AG20443 (cell line): ENCODE data around the gene CLDN14.
"Not testable (repeated sequence)": the region's sequence is repeated elsewhere in the genome, so short reads cannot be mapped to it uniquely, and the experiment has no call there.

Source experiments
- DNase-seq: peaks from one replicate; pipeline ENCODE4 v3.0.0; 2012; ENCODE audit warnings: low spot score, mixed read lengths

Gene CLDN14

GRCh38 chr21:36501589-36501892 is 21.6 kb upstream of the CLDN14 start:
- no peak for DNase-seq

- peak; percentile 61 for DNase-seq
Measured at GRCh38 chr21:36499578-36500471, 19.9 kb upstream of the CLDN14 start.

GRCh38 chr21:36494557-36494956 is 14.6 kb upstream of the CLDN14 start:
- no peak for DNase-seq

GRCh38 chr21:36491209-36491910 is 11.4 kb upstream of the CLDN14 start:
- peak; percentile 63 for DNase-seq

GRCh38 chr21:36489776-36490165 is 9.8 kb upstream of the CLDN14 start:
- DNase-seq = no peak

- DNase-seq = no peak
Measured at GRCh38 chr21:36489103-36489775, 9.3 kb upstream of the CLDN14 start.

GRCh38 chr21:36487641-36488307 is 7.9 kb upstream of the CLDN14 start:
- no peak for DNase-seq

- DNase-seq = no peak
Measured at GRCh38 chr21:36486246-36486645, 6.3 kb upstream of the CLDN14 start.

- DNase-seq = no peak
Measured at GRCh38 chr21:36485476-36485875, 5.6 kb upstream of the CLDN14 start.

GRCh38 chr21:36483095-36483494 is 3.2 kb upstream of the CLDN14 start:
- DNase-seq = no peak

GRCh38 chr21:36482673-36483072 is 2.8 kb upstream of the CLDN14 start:
- DNase-seq = no peak

- no peak for DNase-seq
Measured at GRCh38 chr21:36482181-36482580, 2.3 kb upstream of the CLDN14 start.

GRCh38 chr21:36481639-36482038 is 1.7 kb upstream of the CLDN14 start:
- no peak for DNase-seq

GRCh38 chr21:36480618-36481017 is 696 bp upstream of the CLDN14 start:
- DNase-seq = no peak

GRCh38 chr21:36478941-36479340 is 981 bp downstream of the CLDN14 start:
- peak; percentile 60 for DNase-seq

- peak; percentile 84 for DNase-seq
Measured at GRCh38 chr21:36478207-36478701, 1.7 kb downstream of the CLDN14 start.

- DNase-seq = no peak
Measured at GRCh38 chr21:36477559-36477958, 2.4 kb downstream of the CLDN14 start.

GRCh38 chr21:36477001-36477400 is 2.9 kb downstream of the CLDN14 start:
- no peak for DNase-seq

- DNase-seq = not testable (repeated sequence)
Measured at GRCh38 chr21:36476541-36476940, 3.4 kb downstream of the CLDN14 start.

- no peak for DNase-seq
Measured at GRCh38 chr21:36474591-36474990, 5.3 kb downstream of the CLDN14 start.

GRCh38 chr21:36473203-36473602 is 6.7 kb downstream of the CLDN14 start:
- DNase-seq = no peak

- no peak for DNase-seq
Measured at GRCh38 chr21:36472377-36472776, 7.5 kb downstream of the CLDN14 start.
